Measurements from ENCODE around the gene MCHR2.

The MCHR2 gene

DNA sequence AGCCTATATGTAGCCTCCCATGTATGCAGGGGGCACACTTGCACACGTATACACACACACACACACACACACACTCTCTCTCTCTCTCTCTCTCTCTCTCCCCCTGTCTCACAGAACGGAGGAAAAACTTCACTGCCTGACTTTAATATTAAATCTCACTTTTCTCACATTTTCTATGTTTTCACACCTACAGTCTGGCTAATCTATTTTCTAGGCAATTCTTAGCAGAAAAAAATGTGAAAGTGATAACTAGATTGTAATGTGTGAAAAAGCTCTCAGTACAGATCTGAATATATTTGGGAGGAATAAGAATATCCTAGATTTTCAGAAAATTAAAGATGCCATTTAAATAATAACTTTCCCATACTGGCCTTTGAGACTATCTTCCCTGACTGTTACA is 120.9 kb downstream of the MCHR2 start:
- H3K27ac ChIP-seq, result no peak overlapping the region
- no peak for TF ChIP-seq ZFX (IDR thresholded peaks at IDR 0.05)
- TF ChIP-seq, protein P1, sequence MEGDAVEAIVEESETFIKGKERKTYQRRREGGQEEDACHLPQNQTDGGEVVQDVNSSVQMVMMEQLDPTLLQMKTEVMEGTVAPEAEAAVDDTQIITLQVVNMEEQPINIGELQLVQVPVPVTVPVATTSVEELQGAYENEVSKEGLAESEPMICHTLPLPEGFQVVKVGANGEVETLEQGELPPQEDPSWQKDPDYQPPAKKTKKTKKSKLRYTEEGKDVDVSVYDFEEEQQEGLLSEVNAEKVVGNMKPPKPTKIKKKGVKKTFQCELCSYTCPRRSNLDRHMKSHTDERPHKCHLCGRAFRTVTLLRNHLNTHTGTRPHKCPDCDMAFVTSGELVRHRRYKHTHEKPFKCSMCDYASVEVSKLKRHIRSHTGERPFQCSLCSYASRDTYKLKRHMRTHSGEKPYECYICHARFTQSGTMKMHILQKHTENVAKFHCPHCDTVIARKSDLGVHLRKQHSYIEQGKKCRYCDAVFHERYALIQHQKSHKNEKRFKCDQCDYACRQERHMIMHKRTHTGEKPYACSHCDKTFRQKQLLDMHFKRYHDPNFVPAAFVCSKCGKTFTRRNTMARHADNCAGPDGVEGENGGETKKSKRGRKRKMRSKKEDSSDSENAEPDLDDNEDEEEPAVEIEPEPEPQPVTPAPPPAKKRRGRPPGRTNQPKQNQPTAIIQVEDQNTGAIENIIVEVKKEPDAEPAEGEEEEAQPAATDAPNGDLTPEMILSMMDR (conservative IDR thresholded peaks at IDR 0.05), result no peak

DNA sequence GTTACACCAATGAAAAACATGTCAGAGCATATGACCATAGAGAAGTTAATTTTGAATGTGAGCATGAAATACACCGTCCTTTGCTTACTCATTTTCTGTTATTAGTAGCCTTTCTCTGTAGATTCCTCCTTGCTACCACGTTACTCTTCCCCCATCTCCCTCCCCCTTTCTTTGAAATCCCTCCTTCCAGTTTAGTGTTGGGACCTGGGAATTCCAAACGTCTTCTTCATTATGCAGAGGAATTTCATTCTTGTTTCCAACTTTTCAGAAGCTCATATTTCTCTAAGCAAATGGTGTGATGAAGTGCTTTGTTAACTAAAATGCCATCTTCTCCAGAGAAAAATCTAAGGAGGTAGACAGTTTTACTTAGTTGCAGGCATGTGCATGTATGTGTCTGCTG is 122.4 kb downstream of the MCHR2 start:
- H3K27ac ChIP-seq, result no peak overlapping the region
- TF ChIP-seq, protein P1 (conservative IDR thresholded peaks at IDR 0.05), result no peak
- TF ChIP-seq ZFX (IDR thresholded peaks at IDR 0.05), result no peak

Measured in C4-2B (cell line).